Upper lobe of left lung (tissue), 6 donors: ENCODE results near the gene TPT1. TPM values are rescaled to one million over a fixed set of nuclear protein-coding genes. Genes with fewer than 3 reads are reported as not detected.

Experiments used
- ATAC-seq, 2 donors: fragments of 200-7000 bp; cut with Tn5 transposase; one replicate each; pipeline ENCODE4 v1.9.1; 2022; ENCODE audit warnings: mild to moderate bottlenecking in 2 of 2, moderate library complexity in 2 of 2; ENCODE audit not compliant: low FRiP score in 2 of 2
- DNase-seq, 2 donors: peaks; one replicate each; pipeline ENCODE4 v3.0.0-alpha.2; 2019 to 2020
- H3K27ac ChIP-seq, 4 donors: fragments of 200-600 bp; sonication (generic); one replicate each; pipeline ENCODE4 v1.5.1; 2016 to 2019
- H3K27me3 ChIP-seq, 4 donors: fragments of 200-600 bp; sonication (generic); one replicate each; pipeline ENCODE4 v1.5.1; 2017 to 2019
- H3K36me3 ChIP-seq, 4 donors: fragments of 200-600 bp; sonication (generic); one replicate each; pipeline ENCODE4 v1.5.1; 2016 to 2019
- H3K4me1 ChIP-seq, 4 donors: fragments of 200-600 bp; sonication (generic); one replicate each; pipeline ENCODE4 v1.5.1; 2018 to 2019
- H3K4me3 ChIP-seq, 4 donors: fragments of 200-600 bp; sonication (generic); one replicate each; pipeline ENCODE4 v1.5.1; 2017 to 2019; ENCODE audit warnings: mild to moderate bottlenecking in 2 of 4, moderate library complexity in 1 of 4
- H3K9me3 ChIP-seq, 4 donors: fragments of 200-600 bp; sonication (generic); one replicate each; pipeline ENCODE4 v1.5.1; 2018 to 2019
- EP300 ChIP-seq, 4 donors: sonication (generic); formaldehyde crosslinking; IDR thresholded peaks; one replicate each; pipeline ENCODE4 v1.5.1; 2017; ENCODE audit warnings: antibody characterized with exemption in 4 of 4, control low read depth in 2 of 4
- POLR2A ChIP-seq, 4 donors: fragments of 450-650 bp; IDR thresholded peaks; one replicate each; pipeline ENCODE4 v1.5.1; 2016 to 2017; ENCODE audit warnings: antibody characterized with exemption in 4 of 4, mild to moderate bottlenecking in 2 of 4
- POLR2AphosphoS5 ChIP-seq, 2 donors: sonication (generic); formaldehyde crosslinking; IDR thresholded peaks; one replicate each; pipeline ENCODE4 v1.5.1; 2017; ENCODE audit warnings: antibody characterized with exemption in 2 of 2
- WGBS, 2 donors: methylation state at CpG; one replicate each; pipeline ENCODE4 v1.1.5; 2017 to 2018; 5-methylcytosine and 5-hydroxymethylcytosine counted together
- small RNA-seq, 4 donors: library from RNA; depleted of rRNA; stranded (forward); fragments of <200 nt; gene quantifications; one replicate each; pipeline ENCODE3, GENCODE V24; 2016
- total RNA-seq, 6 donors: library from RNA; depleted of rRNA in 4 of 6; stranded (reverse); fragments of >200 nt in 4 of 6; gene quantifications; one replicate each; pipeline versions ENCODE4 v1.1.0 to v1.2.1, GENCODE V29; 2016 to 2021
- TF ChIP-seq, protein P1 (sequence below), 6 experiments: fragments of 450-650 bp in 4 of 6; fragments of 200-600 bp in 2 of 6; sonication (generic) in 2 of 6; IDR thresholded peaks; one replicate each; pipeline ENCODE4 v1.5.1; 2016 to 2019; ENCODE audit warnings: antibody characterized with exemption in 6 of 6
- donor health status: DM: no; HTN: no; CAD: no; lungs with moderate emphysema.
- donor health status: DM: no; HTN: yes; CAD: no; lungs with severe emphysema.

Gene TPT1
- total RNA-seq, 6 donors from 2014 or later, result 1,931 to 4,546 (median 2,844) TPM

DNA sequence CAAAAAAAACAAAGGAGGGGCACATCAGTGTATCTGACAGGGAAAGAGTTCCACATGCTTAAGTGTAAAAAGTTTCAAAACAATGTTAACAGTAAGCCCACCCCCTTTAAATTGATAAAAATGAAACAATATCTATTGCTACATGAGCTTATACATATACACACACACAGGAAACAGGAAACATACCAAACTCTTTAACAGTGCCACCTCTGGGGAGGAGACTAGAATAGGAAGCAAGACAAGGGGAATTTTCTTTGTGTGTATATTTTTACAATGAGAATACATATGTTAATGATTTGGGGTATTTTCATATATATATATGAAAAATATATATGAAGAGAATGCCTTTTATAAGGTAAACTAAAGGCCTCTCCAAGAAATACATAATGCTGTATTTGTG lies 44.7 kb downstream of the TPT1 start:
- no peak for TF ChIP-seq POLR2AphosphoS5 (IDR thresholded peaks at IDR 0.05)
- TF ChIP-seq EP300 (IDR thresholded peaks at IDR 0.05), result no peak
- TF ChIP-seq POLR2A (IDR thresholded peaks at IDR 0.05), result no peak
- TF ChIP-seq, protein P1, sequence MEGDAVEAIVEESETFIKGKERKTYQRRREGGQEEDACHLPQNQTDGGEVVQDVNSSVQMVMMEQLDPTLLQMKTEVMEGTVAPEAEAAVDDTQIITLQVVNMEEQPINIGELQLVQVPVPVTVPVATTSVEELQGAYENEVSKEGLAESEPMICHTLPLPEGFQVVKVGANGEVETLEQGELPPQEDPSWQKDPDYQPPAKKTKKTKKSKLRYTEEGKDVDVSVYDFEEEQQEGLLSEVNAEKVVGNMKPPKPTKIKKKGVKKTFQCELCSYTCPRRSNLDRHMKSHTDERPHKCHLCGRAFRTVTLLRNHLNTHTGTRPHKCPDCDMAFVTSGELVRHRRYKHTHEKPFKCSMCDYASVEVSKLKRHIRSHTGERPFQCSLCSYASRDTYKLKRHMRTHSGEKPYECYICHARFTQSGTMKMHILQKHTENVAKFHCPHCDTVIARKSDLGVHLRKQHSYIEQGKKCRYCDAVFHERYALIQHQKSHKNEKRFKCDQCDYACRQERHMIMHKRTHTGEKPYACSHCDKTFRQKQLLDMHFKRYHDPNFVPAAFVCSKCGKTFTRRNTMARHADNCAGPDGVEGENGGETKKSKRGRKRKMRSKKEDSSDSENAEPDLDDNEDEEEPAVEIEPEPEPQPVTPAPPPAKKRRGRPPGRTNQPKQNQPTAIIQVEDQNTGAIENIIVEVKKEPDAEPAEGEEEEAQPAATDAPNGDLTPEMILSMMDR (IDR thresholded peaks at IDR 0.05), result no peak
- no peaks in the 10 kb centered on the region for H3K4me1 ChIP-seq
- DNase-seq (no peak), ATAC-seq (no peak)
- no peaks in the 10 kb centered on the region for H3K36me3 ChIP-seq
- no peak overlapping the region for H3K4me3 ChIP-seq
- no peak overlapping the region for H3K27ac ChIP-seq
- no peaks in the 10 kb centered on the region for H3K9me3 ChIP-seq
- no peaks in the 10 kb centered on the region for H3K27me3 ChIP-seq

DNA sequence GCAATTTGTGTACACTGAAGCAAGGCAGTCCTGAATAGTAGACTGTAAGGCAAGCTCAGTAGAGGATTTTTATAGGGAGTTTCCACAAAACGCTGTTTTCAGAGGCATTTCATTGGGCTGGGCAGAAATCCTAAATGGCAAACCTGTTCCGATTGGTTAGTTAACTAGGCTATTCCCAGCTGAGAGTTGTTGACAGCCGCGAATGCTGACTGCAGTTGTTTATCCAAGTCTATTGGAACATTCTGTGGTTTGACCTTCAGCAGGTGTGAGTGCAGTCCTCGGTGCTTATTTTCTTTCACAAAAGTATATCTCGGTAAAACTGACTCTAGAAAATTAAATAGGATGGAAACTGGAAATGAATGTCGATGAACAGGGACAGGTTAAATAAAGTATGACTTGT lies 45.4 kb downstream of the TPT1 start:
- no peaks in the 10 kb centered on the region for H3K36me3 ChIP-seq
- H3K4me3 ChIP-seq, result no peak overlapping the region
- no peaks in the 10 kb centered on the region for H3K9me3 ChIP-seq
- TF ChIP-seq POLR2A (IDR thresholded peaks at IDR 0.05), result no peak
- TF ChIP-seq EP300 (IDR thresholded peaks at IDR 0.05), result no peak
- TF ChIP-seq, protein P1 (IDR thresholded peaks at IDR 0.05), result no peak
- no peak for TF ChIP-seq POLR2AphosphoS5 (IDR thresholded peaks at IDR 0.05)
- 86 to 88% methylated on average over 7 of the region's 7 CpGs for WGBS, 2 donors
- no peak overlapping the region for H3K27ac ChIP-seq
- no peaks in the 10 kb centered on the region for H3K4me1 ChIP-seq
- no peak for DNase-seq
- H3K27me3 ChIP-seq, result no peaks in the 10 kb centered on the region
- no peak for ATAC-seq

DNA sequence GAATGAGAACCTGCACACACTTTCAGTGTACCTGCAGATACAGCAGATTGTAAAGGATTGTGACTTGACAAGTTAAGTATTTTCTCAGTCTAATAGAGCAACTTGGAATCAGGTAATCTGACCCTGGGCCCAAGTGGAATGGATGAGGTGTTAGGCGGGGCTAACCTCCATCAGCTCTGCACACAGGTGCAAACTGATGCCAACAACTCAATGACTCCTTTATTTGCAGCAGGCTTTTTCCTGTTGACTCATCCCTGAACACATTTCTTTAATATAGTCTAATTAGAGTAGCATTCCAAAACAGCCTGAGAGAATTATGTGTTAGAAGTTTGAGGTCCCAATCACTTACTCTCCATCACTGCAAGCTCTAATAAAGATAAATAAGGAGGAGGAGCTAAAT lies 48.8 kb downstream of the TPT1 start:
- ATAC-seq, result no peak
- peaks cover 0 to 9% (median 0%) of the 10 kb centered on the region in 4 donors for H3K36me3 ChIP-seq

DNA sequence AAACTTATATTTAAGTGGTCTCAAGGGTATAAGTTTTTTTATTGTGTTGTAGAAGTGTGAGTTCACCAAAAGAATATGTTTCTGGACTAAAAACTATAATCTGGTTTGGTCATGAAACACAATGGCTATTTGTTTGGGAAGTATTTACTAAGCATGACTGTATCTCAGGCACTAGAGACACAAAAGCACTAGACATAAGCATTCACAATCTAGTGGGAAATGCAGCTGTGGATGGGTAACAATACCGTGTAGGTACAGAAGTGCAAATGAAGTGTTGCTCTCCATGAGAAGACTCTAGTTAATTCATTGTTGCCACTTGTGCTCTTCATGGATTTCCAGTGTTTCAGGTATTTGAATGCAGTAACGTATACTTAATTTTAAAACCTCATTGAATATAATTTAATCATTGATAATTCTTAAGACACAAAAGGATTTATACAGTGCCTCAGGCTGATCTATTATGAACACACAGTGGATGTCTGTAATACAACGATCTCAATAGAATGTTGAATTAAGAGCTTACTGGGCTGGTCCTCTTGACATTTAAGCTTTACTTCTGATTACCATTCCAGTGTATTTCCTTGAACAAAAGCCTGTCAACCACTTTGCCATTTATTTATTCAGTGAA lies 50.9 kb downstream of the TPT1 start:
- TF ChIP-seq POLR2AphosphoS5 (IDR thresholded peaks at IDR 0.05), result no peak
- TF ChIP-seq EP300 (IDR thresholded peaks at IDR 0.05), result no peak
- no peak for TF ChIP-seq POLR2A (IDR thresholded peaks at IDR 0.05)
- TF ChIP-seq, protein P1 (IDR thresholded peaks at IDR 0.05), result no peak
- peaks cover 0 to 13% (median 3%) of the 10 kb centered on the region in 4 donors for H3K36me3 ChIP-seq
- no peaks in the 10 kb centered on the region for H3K27me3 ChIP-seq
- 79 to 92% methylated on average over 3 of the region's 3 CpGs for WGBS, 2 donors
- H3K27ac ChIP-seq, result no peak overlapping the region
- DNase-seq, result no peak
- no peak for ATAC-seq
- no peaks in the 10 kb centered on the region for H3K4me1 ChIP-seq
- no peak overlapping the region for H3K4me3 ChIP-seq
- no peaks in the 10 kb centered on the region for H3K9me3 ChIP-seq

More for the DNA sequence above, 48.8 kb downstream of the TPT1 start:
- Histone ChIP-seq H3K9me3 (no peaks in the 10 kb centered on the region), H3K27ac (no peak overlapping the region), H3K4me3 (no peak overlapping the region), H3K27me3 (no peaks in the 10 kb centered on the region), H3K4me1 (no peaks in the 10 kb centered on the region)
- TF ChIP-seq POLR2A (IDR thresholded peaks at IDR 0.05), result no peak
- TF ChIP-seq POLR2AphosphoS5 (IDR thresholded peaks at IDR 0.05), result no peak
- no peak for TF ChIP-seq EP300 (IDR thresholded peaks at IDR 0.05)
- TF ChIP-seq, protein P1 (IDR thresholded peaks at IDR 0.05), result no peak
- WGBS, 2 donors, result 64 to 93% methylated on average over 1 of the region's 1 CpG
- DNase-seq, result no peak

Small RNA genes within 50 kb of the gene (small RNA-seq; reads per million reads assigned to genes)
- gene SNORA31, result 60.5 to 1,884 (median 1,006) reads per million in 4 donors

Other genes with a start within 250 kb of the TPT1 start
- gene GTF2F2, start 220.7 kb downstream of the TPT1 start, total RNA-seq, result 10 to 100 TPM; 10.2 to 29.3 (median 18.2) TPM
- not detected for gene KCTD4, start 140.1 kb downstream of the TPT1 start, total RNA-seq
- gene SLC25A30, start 77.2 kb upstream of the TPT1 start, total RNA-seq, result 10 to 100 TPM in 4 of 6 donors, 1 to 10 TPM in 2; 3.8 to 25.1 (median 16.8) TPM
- gene COG3, start 123.8 kb upstream of the TPT1 start, total RNA-seq, result 10 to 100 TPM; 20.5 to 48.2 (median 38.8) TPM